ENCODE measurements around the gene URM1.

URM1 gene

GRCh38 chr9:128415281-128415680 is 44.1 kb downstream of the URM1 start:
- no peak overlapping the region for H3K4me2 ChIP-seq (ENCODE audit: low read depth, low read length)
- peaks cover 10% of the 10 kb centered on the region; the same call in 1 of the 2 replicates for H3K27me3 ChIP-seq (replicated peaks; ENCODE audit: insufficient read depth, low read length)

DNA sequence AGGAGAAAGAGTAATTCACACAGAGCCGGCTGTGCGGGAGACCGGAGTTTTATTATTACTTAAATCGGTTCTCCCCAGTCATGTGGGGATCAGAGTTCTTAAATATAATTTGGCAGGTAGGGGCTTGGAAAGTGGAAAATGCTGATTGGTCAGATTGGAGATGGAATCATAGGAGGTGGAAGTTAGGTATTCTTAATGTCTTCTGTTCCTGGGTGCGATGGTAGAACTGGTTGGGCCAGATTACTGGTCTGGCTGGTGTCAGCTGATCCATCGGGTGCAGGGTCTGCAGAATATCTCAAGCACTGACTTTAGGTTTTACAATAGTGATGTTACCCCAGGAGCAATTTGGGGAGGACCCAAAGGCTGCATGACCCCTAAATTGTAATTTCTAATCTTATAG is 44.8 kb downstream of the URM1 start:
- no peak for TF ChIP-seq EZH2 (optimal IDR thresholded peaks at IDR 0.05; ENCODE audit: low read depth, low read length)
- TF ChIP-seq, protein P1, sequence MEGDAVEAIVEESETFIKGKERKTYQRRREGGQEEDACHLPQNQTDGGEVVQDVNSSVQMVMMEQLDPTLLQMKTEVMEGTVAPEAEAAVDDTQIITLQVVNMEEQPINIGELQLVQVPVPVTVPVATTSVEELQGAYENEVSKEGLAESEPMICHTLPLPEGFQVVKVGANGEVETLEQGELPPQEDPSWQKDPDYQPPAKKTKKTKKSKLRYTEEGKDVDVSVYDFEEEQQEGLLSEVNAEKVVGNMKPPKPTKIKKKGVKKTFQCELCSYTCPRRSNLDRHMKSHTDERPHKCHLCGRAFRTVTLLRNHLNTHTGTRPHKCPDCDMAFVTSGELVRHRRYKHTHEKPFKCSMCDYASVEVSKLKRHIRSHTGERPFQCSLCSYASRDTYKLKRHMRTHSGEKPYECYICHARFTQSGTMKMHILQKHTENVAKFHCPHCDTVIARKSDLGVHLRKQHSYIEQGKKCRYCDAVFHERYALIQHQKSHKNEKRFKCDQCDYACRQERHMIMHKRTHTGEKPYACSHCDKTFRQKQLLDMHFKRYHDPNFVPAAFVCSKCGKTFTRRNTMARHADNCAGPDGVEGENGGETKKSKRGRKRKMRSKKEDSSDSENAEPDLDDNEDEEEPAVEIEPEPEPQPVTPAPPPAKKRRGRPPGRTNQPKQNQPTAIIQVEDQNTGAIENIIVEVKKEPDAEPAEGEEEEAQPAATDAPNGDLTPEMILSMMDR (IDR thresholded peaks at IDR 0.05; ENCODE audit: low read length), result no peak
- TF ChIP-seq EZH2phosphoT487 (IDR thresholded peaks at IDR 0.05; ENCODE audit: low read length), result no peak
- Histone ChIP-seq H3K4me2 (ENCODE audit: low read depth, low read length) (no peak overlapping the region), H3K9me2 (replicated peaks; ENCODE audit: insufficient read depth, low read length) (no peaks in the 10 kb centered on the region), H3K4me3 (ENCODE audit: low read length) (no peak overlapping the region), H3K79me2 (ENCODE audit: low read length) (no peaks in the 10 kb centered on the region), H3K27me3 (replicated peaks; ENCODE audit: insufficient read depth, low read length) (peaks cover 10% of the 10 kb centered on the region; the same call in 1 of the 2 replicates), H3K9ac (ENCODE audit: low read length) (no peak overlapping the region), H3F3A (ENCODE audit: insufficient read depth, low read length) (no peaks in the 10 kb centered on the region), H3K36me3 (replicated peaks; ENCODE audit: insufficient read depth, low read length) (no peaks in the 10 kb centered on the region), H2AFZ (ENCODE audit: low read length) (no peak overlapping the region), H3K4me1 (ENCODE audit: low read length) (no peaks in the 10 kb centered on the region; the same call in 1 of the 2 replicates), H3K27ac (ENCODE audit: low read length) (no peak overlapping the region), H4K20me1 (ENCODE audit: insufficient read depth, low read length) (no peaks in the 10 kb centered on the region), H3K9me3 (replicated peaks; ENCODE audit: insufficient read depth, low read length) (no peaks in the 10 kb centered on the region)
- DNase-seq, result no peak

More at GRCh38 chr9:128415281-128415680, 44.1 kb downstream of the URM1 start:
- no peaks in the 10 kb centered on the region for H3K36me3 ChIP-seq (replicated peaks; ENCODE audit: insufficient read depth, low read length)
- no peaks in the 10 kb centered on the region for H4K20me1 ChIP-seq (ENCODE audit: insufficient read depth, low read length)
- H3K79me2 ChIP-seq (ENCODE audit: low read length), result no peaks in the 10 kb centered on the region
- H3K9me2 ChIP-seq (replicated peaks; ENCODE audit: insufficient read depth, low read length), result no peaks in the 10 kb centered on the region
- no peak overlapping the region for H3K27ac ChIP-seq (ENCODE audit: low read length)
- no peak overlapping the region for H3K9ac ChIP-seq (ENCODE audit: low read length)
- no peak for DNase-seq
- H3F3A ChIP-seq (ENCODE audit: insufficient read depth, low read length), result no peaks in the 10 kb centered on the region
- TF ChIP-seq, protein P1 (IDR thresholded peaks at IDR 0.05; ENCODE audit: low read length), result no peak
- TF ChIP-seq EZH2 (optimal IDR thresholded peaks at IDR 0.05; ENCODE audit: low read depth, low read length) (no peak), EZH2phosphoT487 (IDR thresholded peaks at IDR 0.05; ENCODE audit: low read length) (no peak)
- no peaks in the 10 kb centered on the region; the same call in 1 of the 2 replicates for H3K4me1 ChIP-seq (ENCODE audit: low read length)
- H3K9me3 ChIP-seq (replicated peaks; ENCODE audit: insufficient read depth, low read length), result no peaks in the 10 kb centered on the region
- H2AFZ ChIP-seq (ENCODE audit: low read length), result no peak overlapping the region
- H3K4me3 ChIP-seq (ENCODE audit: low read length), result no peak overlapping the region

DNA sequence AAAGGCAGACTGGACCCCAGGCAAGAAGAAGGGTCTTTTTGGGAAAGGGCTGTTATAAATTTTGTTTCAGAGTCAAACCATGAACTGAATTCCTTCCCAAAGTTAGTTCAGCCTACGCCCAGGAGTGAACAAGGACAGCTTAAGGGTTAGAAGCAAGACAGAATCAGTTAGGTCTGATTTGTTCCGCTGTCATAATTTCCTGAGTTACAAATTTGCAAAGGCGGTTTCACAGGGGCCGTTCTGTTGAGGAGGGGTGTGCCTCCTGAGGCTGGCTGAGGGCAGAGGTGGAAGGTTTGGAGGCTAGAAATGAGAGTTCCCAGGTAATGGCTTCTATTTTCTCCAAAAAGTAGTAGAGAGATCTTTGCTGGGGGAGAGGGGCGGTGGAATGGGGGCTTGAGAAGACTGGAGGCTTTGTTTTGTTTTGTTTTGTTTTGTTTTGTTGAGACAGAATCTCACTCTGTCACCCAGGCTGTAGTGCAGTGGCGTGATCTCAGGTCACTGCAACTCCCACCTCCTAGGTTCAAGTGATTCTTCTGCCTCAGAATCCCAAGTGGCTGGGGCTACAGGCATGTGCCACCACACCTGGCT is 45.4 kb downstream of the URM1 start:
- H2AFZ ChIP-seq (ENCODE audit: low read length), result no peak overlapping the region
- peaks cover 10% of the 10 kb centered on the region; the same call in 1 of the 2 replicates for H3K27me3 ChIP-seq (replicated peaks; ENCODE audit: insufficient read depth, low read length)
- H3K27ac ChIP-seq (ENCODE audit: low read length), result no peak overlapping the region
- H4K20me1 ChIP-seq (ENCODE audit: insufficient read depth, low read length), result no peaks in the 10 kb centered on the region
- H3K4me1 ChIP-seq (ENCODE audit: low read length), result no peaks in the 10 kb centered on the region; the same call in 1 of the 2 replicates
- no peaks in the 10 kb centered on the region for H3K9me3 ChIP-seq (replicated peaks; ENCODE audit: insufficient read depth, low read length)
- H3K9ac ChIP-seq (ENCODE audit: low read length), result no peak overlapping the region
- no peaks in the 10 kb centered on the region for H3F3A ChIP-seq (ENCODE audit: insufficient read depth, low read length)
- TF ChIP-seq, protein P1 (IDR thresholded peaks at IDR 0.05; ENCODE audit: low read length), result no peak
- TF ChIP-seq EZH2phosphoT487 (IDR thresholded peaks at IDR 0.05; ENCODE audit: low read length), result no peak
- no peak for TF ChIP-seq EZH2 (optimal IDR thresholded peaks at IDR 0.05; ENCODE audit: low read depth, low read length)
- no peak overlapping the region for H3K4me3 ChIP-seq (ENCODE audit: low read length)
- DNase-seq, result no peak
- H3K4me2 ChIP-seq (ENCODE audit: low read depth, low read length), result no peak overlapping the region
- no peaks in the 10 kb centered on the region for H3K36me3 ChIP-seq (replicated peaks; ENCODE audit: insufficient read depth, low read length)
- H3K79me2 ChIP-seq (ENCODE audit: low read length), result no peaks in the 10 kb centered on the region
- H3K9me2 ChIP-seq (replicated peaks; ENCODE audit: insufficient read depth, low read length), result no peaks in the 10 kb centered on the region
